ENCODE results near the gene FAM151B. TPM values are rescaled to one million over a fixed set of nuclear protein-coding genes. Genes with fewer than 3 reads are reported as not detected.

FAM151B gene
- total and polyA plus RNA-seq, 2 experiments from 2014 or later = 0.84 to 1.0 TPM

- no peak for DNase-seq (ENCODE audit: low read depth in 1 of 2, low spot score in 1 of 2)
- Histone ChIP-seq H3K27me3 (no peaks in the 10 kb centered on the region), H3K4me3 (no peak overlapping the region), H3K4me1 (ENCODE audit: low read depth) (no peaks in the 10 kb centered on the region), H3K36me3 (no peaks in the 10 kb centered on the region), H3K27ac (no peak overlapping the region), H3K9me3 (ENCODE audit: low read depth) (no peaks in the 10 kb centered on the region)
- TF ChIP-seq, protein P1, sequence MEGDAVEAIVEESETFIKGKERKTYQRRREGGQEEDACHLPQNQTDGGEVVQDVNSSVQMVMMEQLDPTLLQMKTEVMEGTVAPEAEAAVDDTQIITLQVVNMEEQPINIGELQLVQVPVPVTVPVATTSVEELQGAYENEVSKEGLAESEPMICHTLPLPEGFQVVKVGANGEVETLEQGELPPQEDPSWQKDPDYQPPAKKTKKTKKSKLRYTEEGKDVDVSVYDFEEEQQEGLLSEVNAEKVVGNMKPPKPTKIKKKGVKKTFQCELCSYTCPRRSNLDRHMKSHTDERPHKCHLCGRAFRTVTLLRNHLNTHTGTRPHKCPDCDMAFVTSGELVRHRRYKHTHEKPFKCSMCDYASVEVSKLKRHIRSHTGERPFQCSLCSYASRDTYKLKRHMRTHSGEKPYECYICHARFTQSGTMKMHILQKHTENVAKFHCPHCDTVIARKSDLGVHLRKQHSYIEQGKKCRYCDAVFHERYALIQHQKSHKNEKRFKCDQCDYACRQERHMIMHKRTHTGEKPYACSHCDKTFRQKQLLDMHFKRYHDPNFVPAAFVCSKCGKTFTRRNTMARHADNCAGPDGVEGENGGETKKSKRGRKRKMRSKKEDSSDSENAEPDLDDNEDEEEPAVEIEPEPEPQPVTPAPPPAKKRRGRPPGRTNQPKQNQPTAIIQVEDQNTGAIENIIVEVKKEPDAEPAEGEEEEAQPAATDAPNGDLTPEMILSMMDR (IDR thresholded peaks at IDR 0.05; ENCODE audit: low read depth, low read length) = no peak
Observed at GRCh38 chr5:80590766-80591165, 102.9 kb downstream of the FAM151B start.

DNA sequence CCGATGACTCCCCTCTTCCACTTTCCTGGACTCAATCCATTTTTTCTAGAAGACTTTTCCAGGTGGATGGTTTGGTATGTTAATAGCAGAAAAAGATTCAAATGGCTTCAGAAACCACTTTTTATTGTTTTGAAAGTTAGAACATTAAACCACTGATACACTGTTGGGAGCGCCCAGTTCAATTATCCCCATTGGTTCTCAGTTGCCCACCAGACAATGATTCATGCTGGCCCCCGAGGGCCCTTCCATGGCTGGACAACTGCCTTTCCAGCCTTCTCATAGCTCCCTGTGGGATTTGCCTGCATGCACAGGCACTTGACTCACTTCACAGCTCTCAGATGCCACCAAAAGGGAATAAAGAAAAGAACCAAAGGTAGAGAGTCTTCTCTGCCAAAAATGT is 103.5 kb downstream of the FAM151B start:
- no peaks in the 10 kb centered on the region for H3K27me3 ChIP-seq

GRCh38 chr5:80592105-80592504 is 104.2 kb downstream of the FAM151B start:
- TF ChIP-seq, protein P1 (IDR thresholded peaks at IDR 0.05; ENCODE audit: low read depth, low read length) = no peak
- no peak for DNase-seq (ENCODE audit: low read depth in 1 of 2, low spot score in 1 of 2)
- Histone ChIP-seq H3K36me3 (no peaks in the 10 kb centered on the region), H3K4me1 (ENCODE audit: low read depth) (no peaks in the 10 kb centered on the region), H3K27ac (no peak overlapping the region), H3K27me3 (no peaks in the 10 kb centered on the region), H3K4me3 (no peak overlapping the region), H3K9me3 (ENCODE audit: low read depth) (no peaks in the 10 kb centered on the region)

More for the DNA sequence above, 103.5 kb downstream of the FAM151B start:
- DNase-seq (ENCODE audit: low read depth in 1 of 2, low spot score in 1 of 2) = no peak
- Histone ChIP-seq H3K27ac (no peak overlapping the region), H3K4me1 (ENCODE audit: low read depth) (no peaks in the 10 kb centered on the region), H3K36me3 (no peaks in the 10 kb centered on the region), H3K4me3 (no peak overlapping the region), H3K9me3 (ENCODE audit: low read depth) (no peaks in the 10 kb centered on the region)
- TF ChIP-seq, protein P1 (IDR thresholded peaks at IDR 0.05; ENCODE audit: low read depth, low read length) = no peak

Other genes starting within 250 kb of the FAM151B start
- gene SERINC5, start 232.1 kb upstream of the FAM151B start, total RNA-seq = 21.2 and 33.6 TPM in 2 replicates
- 10.8 and 17.9 TPM in 2 replicates for gene SERINC5, start 232.1 kb upstream of the FAM151B start, polyA plus RNA-seq
- not detected in 2 replicates for gene SPZ1, start 168.1 kb upstream of the FAM151B start, total RNA-seq
- gene SPZ1, start 168.1 kb upstream of the FAM151B start, polyA plus RNA-seq = not detected in 2 replicates
- 18.7 and 41.3 TPM in 2 replicates for gene ZFYVE16, start 80.0 kb upstream of the FAM151B start, total RNA-seq
- gene ZFYVE16, start 80.0 kb upstream of the FAM151B start, polyA plus RNA-seq = 22.0 and 35.4 TPM in 2 replicates
- gene ANKRD34B, start 82.2 kb downstream of the FAM151B start, total RNA-seq = not detected in 2 replicates
- gene ANKRD34B, start 82.2 kb downstream of the FAM151B start, polyA plus RNA-seq = 0.05 TPM in 1 of 2 replicates, not detected in the other
- 11.4 and 11.9 TPM in 2 replicates for gene MSH3, start 166.6 kb downstream of the FAM151B start, total RNA-seq
- 8.7 and 11.3 TPM in 2 replicates for gene MSH3, start 166.6 kb downstream of the FAM151B start, polyA plus RNA-seq
- gene DHFR, start 166.9 kb downstream of the FAM151B start, total RNA-seq = 41.7 and 53.9 TPM in 2 replicates
- gene DHFR, start 166.9 kb downstream of the FAM151B start, polyA plus RNA-seq = 34.4 and 37.3 TPM in 2 replicates

Data from cardiac muscle cell (in vitro differentiated cells and primary cell).